Measurements from ENCODE around the gene GCFC2.

Gene GCFC2

DNA sequence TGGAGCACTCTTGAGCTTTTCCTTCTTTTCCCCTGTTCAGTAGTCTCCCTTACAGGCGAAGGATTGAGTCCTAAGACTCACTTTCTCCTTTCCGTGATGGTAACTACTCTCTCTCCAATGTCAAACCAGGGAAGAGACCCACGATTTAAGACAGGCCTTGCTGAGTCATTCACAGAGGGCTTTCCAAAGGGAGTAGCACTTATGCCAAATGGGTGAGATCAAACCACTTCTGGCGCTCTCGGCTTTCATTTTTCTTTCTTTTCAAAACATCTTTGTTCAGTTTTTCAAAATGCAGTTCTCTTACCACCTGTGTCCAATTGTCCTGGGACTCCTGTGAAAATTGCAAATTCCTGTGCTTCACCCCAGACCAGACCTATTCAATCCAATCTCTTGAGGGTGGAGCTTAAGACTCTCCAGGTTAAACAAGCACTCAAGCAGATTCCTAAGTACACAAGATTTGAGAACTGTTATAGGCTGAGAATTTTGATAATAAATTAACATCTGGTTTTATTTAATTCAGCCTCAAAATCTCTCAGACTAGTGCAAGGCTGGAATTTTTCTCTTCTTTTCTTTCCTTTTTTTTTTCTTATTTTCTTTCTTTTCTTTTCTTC is 78.5 kb downstream of the GCFC2 start:
- H2AK5ac ChIP-seq (ENCODE audit: low read depth, low read length): no peak overlapping the region
- H3K14ac ChIP-seq (ENCODE audit: low read length): no peak overlapping the region
- no peaks in the 10 kb centered on the region for H3K79me1 ChIP-seq (ENCODE audit: low read depth, low read length)
- no peak overlapping the region for H4K91ac ChIP-seq (ENCODE audit: low read depth, low read length, poor library complexity)
- no peaks in the 10 kb centered on the region for H3K27me3 ChIP-seq (ENCODE audit: control insufficient read depth in 3 of 3, insufficient read depth in 3 of 3, low read depth in 1 of 3, low read length in 3 of 3)
- H3K27ac ChIP-seq (replicated peaks; ENCODE audit: low read length): no peak overlapping the region
- H2BK15ac ChIP-seq (ENCODE audit: low read length): no peak overlapping the region
- H3K18ac ChIP-seq (ENCODE audit: low read length): no peak overlapping the region
- DNase-seq (ENCODE audit: low spot score): no peak
- no peak overlapping the region for H2BK120ac ChIP-seq (ENCODE audit: low read depth, low read length)
- H3K4ac ChIP-seq (ENCODE audit: low read length): no peak overlapping the region
- no peak overlapping the region for H3K4me3 ChIP-seq (ENCODE audit: low read length in 2 of 2)
- WGBS, 2 donors (ENCODE audit: extremely low coverage in 2 of 2, insufficient read length in 2 of 2, insufficient replicate concordance in 1 of 2): no CpG with 5 or more reads among the region's 5 CpGs
- no peak overlapping the region for H2BK5ac ChIP-seq (ENCODE audit: low read length)
- no peaks in the 10 kb centered on the region for H3K9me3 ChIP-seq (replicated peaks in 1 of 2; ENCODE audit: control insufficient read depth in 2 of 2, insufficient read depth in 1 of 2, low read depth in 1 of 2, low read length in 2 of 2)
- peaks cover 2% of the 10 kb centered on the region in 2 donors for H3K4me1 ChIP-seq (ENCODE audit: control insufficient read depth in 2 of 2, insufficient read depth in 1 of 2, low read depth in 1 of 2, low read length in 2 of 2)
- no peak overlapping the region for H4K8ac ChIP-seq (ENCODE audit: low read depth, low read length)
- H3K4me2 ChIP-seq (ENCODE audit: insufficient read depth, low read length, poor library complexity, severe bottlenecking): no peak overlapping the region
- H2BK12ac ChIP-seq (ENCODE audit: low read length): no peak overlapping the region
- no peaks in the 10 kb centered on the region for H3K36me3 ChIP-seq (replicated peaks in 1 of 2; ENCODE audit: control insufficient read depth in 2 of 2, insufficient read depth in 2 of 2, low read length in 2 of 2)
- H2AFZ ChIP-seq (ENCODE audit: low read length): peak overlapping the region; percentile 16
- no peak overlapping the region for H3K9ac ChIP-seq (ENCODE audit: low read depth, low read length, poor library complexity)
- no peak overlapping the region for H3K23ac ChIP-seq (ENCODE audit: low read depth, low read length, poor library complexity)

DNA sequence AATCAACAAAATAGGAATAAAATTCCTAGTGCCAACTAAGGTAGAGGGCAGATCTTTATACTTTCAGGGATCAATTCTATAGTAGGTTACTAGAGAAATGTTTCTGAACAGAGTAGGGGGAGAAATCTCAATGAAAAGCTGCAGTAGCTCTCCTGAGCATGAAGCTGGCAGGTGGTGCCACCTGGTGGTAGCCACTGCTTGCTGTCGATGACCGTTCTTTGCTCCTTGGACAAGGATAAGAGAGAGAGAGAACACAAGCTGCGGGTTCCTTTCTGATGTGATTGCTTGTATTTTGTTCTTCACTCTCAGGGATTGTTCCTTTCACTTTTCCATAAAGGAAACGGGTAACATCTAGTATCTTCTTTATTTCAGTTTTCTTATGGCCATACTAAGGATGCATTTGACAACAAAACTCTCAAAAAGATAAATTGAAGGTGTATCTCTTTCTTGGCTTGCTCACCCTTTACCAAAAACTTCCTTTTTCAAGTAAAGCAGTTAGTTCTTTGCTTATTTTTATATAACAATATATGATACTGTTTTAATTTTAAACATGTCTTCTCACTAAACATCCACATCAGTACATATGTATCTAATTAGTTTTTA is 82.7 kb downstream of the GCFC2 start:
- no peaks in the 10 kb centered on the region for H3K79me1 ChIP-seq (ENCODE audit: low read depth, low read length)
- no peak overlapping the region for H3K4ac ChIP-seq (ENCODE audit: low read length)
- peaks cover 0 to 3% of the 10 kb centered on the region in 2 donors for H3K9me3 ChIP-seq (replicated peaks in 1 of 2; ENCODE audit: control insufficient read depth in 2 of 2, insufficient read depth in 1 of 2, low read depth in 1 of 2, low read length in 2 of 2)
- H2BK120ac ChIP-seq (ENCODE audit: low read depth, low read length): no peak overlapping the region
- H2BK5ac ChIP-seq (ENCODE audit: low read length): no peak overlapping the region
- H2AK5ac ChIP-seq (ENCODE audit: low read depth, low read length): no peak overlapping the region
- H3K23ac ChIP-seq (ENCODE audit: low read depth, low read length, poor library complexity): no peak overlapping the region
- no peak overlapping the region for H4K8ac ChIP-seq (ENCODE audit: low read depth, low read length)
- no peak overlapping the region for H3K18ac ChIP-seq (ENCODE audit: low read length)
- no peak overlapping the region for H3K4me3 ChIP-seq (ENCODE audit: low read length in 2 of 2)
- no peak overlapping the region for H2AFZ ChIP-seq (ENCODE audit: low read length)
- H3K9ac ChIP-seq (ENCODE audit: low read depth, low read length, poor library complexity): no peak overlapping the region
- no peaks in the 10 kb centered on the region for H3K27me3 ChIP-seq (ENCODE audit: control insufficient read depth in 3 of 3, insufficient read depth in 3 of 3, low read depth in 1 of 3, low read length in 3 of 3)
- H3K4me1 ChIP-seq (ENCODE audit: control insufficient read depth in 2 of 2, insufficient read depth in 1 of 2, low read depth in 1 of 2, low read length in 2 of 2): peaks cover 2% of the 10 kb centered on the region in 2 donors
- no peak overlapping the region for H3K4me2 ChIP-seq (ENCODE audit: insufficient read depth, low read length, poor library complexity, severe bottlenecking)
- WGBS, 2 donors (ENCODE audit: extremely low coverage in 2 of 2, insufficient read length in 2 of 2, insufficient replicate concordance in 1 of 2): no CpG with 5 or more reads among the region's 4 CpGs
- H2BK15ac ChIP-seq (ENCODE audit: low read length): no peak overlapping the region
- H2BK12ac ChIP-seq (ENCODE audit: low read length): no peak overlapping the region
- no peaks in the 10 kb centered on the region for H3K36me3 ChIP-seq (replicated peaks in 1 of 2; ENCODE audit: control insufficient read depth in 2 of 2, insufficient read depth in 2 of 2, low read length in 2 of 2)
- H3K27ac ChIP-seq (replicated peaks; ENCODE audit: low read length): no peak overlapping the region
- H3K14ac ChIP-seq (ENCODE audit: low read length): no peak overlapping the region
- peak; percentile 66 for DNase-seq (ENCODE audit: low spot score)
- H4K91ac ChIP-seq (ENCODE audit: low read depth, low read length, poor library complexity): no peak overlapping the region

DNA sequence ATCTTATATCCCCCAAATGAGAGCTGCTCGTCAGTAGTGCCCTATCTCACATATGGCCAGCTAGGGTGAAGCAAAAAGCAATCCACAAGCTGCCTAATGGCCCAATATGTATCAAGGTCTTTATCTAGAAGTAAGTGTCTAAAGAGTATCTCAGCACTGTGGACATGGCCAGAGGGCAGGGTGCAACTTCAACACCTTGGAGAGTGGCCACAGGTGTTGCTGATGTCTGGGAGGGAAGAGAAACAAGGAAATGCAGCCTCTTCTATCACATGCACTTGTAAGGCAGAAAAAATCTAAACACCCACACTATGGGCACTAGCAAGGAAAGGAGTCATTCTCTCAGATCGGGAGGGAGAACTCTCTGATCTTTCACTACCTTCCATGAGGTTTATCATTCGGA is 87.8 kb downstream of the GCFC2 start:
- Histone ChIP-seq H2BK15ac (ENCODE audit: low read length) (no peak overlapping the region), H3K27ac (replicated peaks; ENCODE audit: low read length) (no peak overlapping the region), H2AK5ac (ENCODE audit: low read depth, low read length) (no peak overlapping the region), H4K8ac (ENCODE audit: low read depth, low read length) (no peak overlapping the region), H3K9ac (ENCODE audit: low read depth, low read length, poor library complexity) (no peak overlapping the region), H3K9me3 (replicated peaks in 1 of 2; ENCODE audit: control insufficient read depth in 2 of 2, insufficient read depth in 1 of 2, low read depth in 1 of 2, low read length in 2 of 2) (peaks cover 0 to 3% of the 10 kb centered on the region in 2 donors), H3K4me2 (ENCODE audit: insufficient read depth, low read length, poor library complexity, severe bottlenecking) (no peak overlapping the region), H2BK12ac (ENCODE audit: low read length) (no peak overlapping the region), H2AFZ (ENCODE audit: low read length) (no peak overlapping the region), H3K4me1 (ENCODE audit: control insufficient read depth in 2 of 2, insufficient read depth in 1 of 2, low read depth in 1 of 2, low read length in 2 of 2) (no peaks in the 10 kb centered on the region), H3K18ac (ENCODE audit: low read length) (no peak overlapping the region), H2BK120ac (ENCODE audit: low read depth, low read length) (no peak overlapping the region), H2BK5ac (ENCODE audit: low read length) (no peak overlapping the region), H3K36me3 (replicated peaks in 1 of 2; ENCODE audit: control insufficient read depth in 2 of 2, insufficient read depth in 2 of 2, low read length in 2 of 2) (no peaks in the 10 kb centered on the region), H3K79me1 (ENCODE audit: low read depth, low read length) (no peaks in the 10 kb centered on the region), H3K4ac (ENCODE audit: low read length) (no peak overlapping the region), H4K91ac (ENCODE audit: low read depth, low read length, poor library complexity) (no peak overlapping the region), H3K23ac (ENCODE audit: low read depth, low read length, poor library complexity) (no peak overlapping the region), H3K4me3 (ENCODE audit: low read length in 2 of 2) (no peak overlapping the region), H3K14ac (ENCODE audit: low read length) (no peak overlapping the region), H3K27me3 (ENCODE audit: control insufficient read depth in 3 of 3, insufficient read depth in 3 of 3, low read depth in 1 of 3, low read length in 3 of 3) (no peaks in the 10 kb centered on the region)
- no peak for DNase-seq (ENCODE audit: low spot score)
- WGBS, 2 donors (ENCODE audit: extremely low coverage in 2 of 2, insufficient read length in 2 of 2, insufficient replicate concordance in 1 of 2): no CpG with 5 or more reads among the region's 3 CpGs

DNA sequence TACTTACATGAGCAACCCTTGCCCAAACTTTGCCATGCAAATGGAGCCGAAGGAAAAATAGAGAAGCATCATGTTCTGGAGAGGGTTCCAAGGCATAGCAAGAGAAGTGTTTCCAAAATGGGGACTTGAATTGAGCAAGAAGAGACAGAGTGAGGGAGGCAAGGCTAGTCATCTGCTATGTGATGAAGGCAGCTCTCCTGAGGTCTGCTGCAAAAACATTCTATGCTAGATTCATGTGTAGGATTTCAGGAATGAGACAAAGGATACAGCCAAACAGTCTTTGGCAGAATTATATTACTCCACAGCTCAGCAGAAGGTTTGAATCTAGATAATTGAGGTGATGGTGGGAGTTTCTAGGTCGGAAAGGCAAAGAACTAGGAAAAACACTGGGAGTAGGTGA is 88.2 kb downstream of the GCFC2 start:
- no peak overlapping the region for H3K4me3 ChIP-seq (ENCODE audit: low read length in 2 of 2)
- no peak overlapping the region for H3K4ac ChIP-seq (ENCODE audit: low read length)
- no CpG with 5 or more reads among the region's 2 CpGs for WGBS, 2 donors (ENCODE audit: extremely low coverage in 2 of 2, insufficient read length in 2 of 2, insufficient replicate concordance in 1 of 2)
- no peak overlapping the region for H3K18ac ChIP-seq (ENCODE audit: low read length)
- H3K36me3 ChIP-seq (replicated peaks in 1 of 2; ENCODE audit: control insufficient read depth in 2 of 2, insufficient read depth in 2 of 2, low read length in 2 of 2): no peaks in the 10 kb centered on the region
- H2BK15ac ChIP-seq (ENCODE audit: low read length): no peak overlapping the region
- no peak overlapping the region for H3K27ac ChIP-seq (replicated peaks; ENCODE audit: low read length)
- H2BK5ac ChIP-seq (ENCODE audit: low read length): no peak overlapping the region
- no peak overlapping the region for H3K23ac ChIP-seq (ENCODE audit: low read depth, low read length, poor library complexity)
- H4K91ac ChIP-seq (ENCODE audit: low read depth, low read length, poor library complexity): no peak overlapping the region
- no peak overlapping the region for H2AFZ ChIP-seq (ENCODE audit: low read length)
- H4K8ac ChIP-seq (ENCODE audit: low read depth, low read length): no peak overlapping the region
- no peak overlapping the region for H2BK120ac ChIP-seq (ENCODE audit: low read depth, low read length)
- no peak overlapping the region for H2AK5ac ChIP-seq (ENCODE audit: low read depth, low read length)
- no peaks in the 10 kb centered on the region for H3K4me1 ChIP-seq (ENCODE audit: control insufficient read depth in 2 of 2, insufficient read depth in 1 of 2, low read depth in 1 of 2, low read length in 2 of 2)
- peaks cover 0 to 3% of the 10 kb centered on the region in 2 donors for H3K9me3 ChIP-seq (replicated peaks in 1 of 2; ENCODE audit: control insufficient read depth in 2 of 2, insufficient read depth in 1 of 2, low read depth in 1 of 2, low read length in 2 of 2)
- no peak overlapping the region for H2BK12ac ChIP-seq (ENCODE audit: low read length)
- no peak overlapping the region for H3K9ac ChIP-seq (ENCODE audit: low read depth, low read length, poor library complexity)
- no peak overlapping the region for H3K14ac ChIP-seq (ENCODE audit: low read length)
- DNase-seq (ENCODE audit: low spot score): no peak
- no peaks in the 10 kb centered on the region for H3K79me1 ChIP-seq (ENCODE audit: low read depth, low read length)
- H3K27me3 ChIP-seq (ENCODE audit: control insufficient read depth in 3 of 3, insufficient read depth in 3 of 3, low read depth in 1 of 3, low read length in 3 of 3): no peaks in the 10 kb centered on the region
- H3K4me2 ChIP-seq (ENCODE audit: insufficient read depth, low read length, poor library complexity, severe bottlenecking): no peak overlapping the region

Data from neuronal stem cell (in vitro differentiated cells).